ENCODE results near the gene ADSS1. TPM values are rescaled to one million over a fixed set of nuclear protein-coding genes. Genes with fewer than 3 reads are reported as not detected.

Gene ADSS1
- total and polyA plus RNA-seq, 9 donors = 31.3 to 78.5 (median 56.9) TPM

DNA sequence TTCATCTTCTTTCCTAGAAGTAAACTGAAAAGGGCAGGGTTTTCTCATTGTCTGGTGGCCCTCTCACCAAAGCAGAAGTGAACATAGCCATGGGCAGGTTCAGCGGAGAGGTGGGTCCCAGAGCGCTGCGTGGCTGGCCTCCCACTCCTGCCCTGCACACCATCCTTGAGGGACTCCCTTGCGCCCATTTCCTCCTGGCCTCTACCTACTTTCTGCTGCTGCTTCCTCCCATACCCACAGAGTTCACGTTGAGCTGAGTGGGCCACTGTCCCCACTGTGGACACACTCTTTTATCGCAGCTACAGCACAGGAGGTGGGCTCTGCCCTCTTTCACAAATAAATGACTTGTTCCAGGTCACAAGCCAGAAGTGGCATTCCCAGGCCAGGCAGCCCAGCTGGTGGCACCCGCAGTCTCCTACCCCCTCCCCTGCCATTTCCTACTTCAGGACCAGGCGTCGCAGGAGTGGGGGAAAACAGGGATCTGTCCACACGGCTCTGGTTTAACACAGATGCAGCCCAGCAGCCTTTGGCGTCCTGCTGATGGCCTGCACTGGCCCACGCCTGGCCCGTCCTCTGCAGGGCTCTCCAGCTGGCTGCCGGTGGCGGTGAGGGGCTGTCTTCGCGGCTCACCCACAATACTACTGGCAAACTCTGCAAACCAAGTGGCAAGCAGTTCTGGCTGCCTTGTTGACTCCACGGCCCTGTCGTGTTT is 33.8 kb downstream of the ADSS1 start:
- H3K27me3 ChIP-seq (ENCODE audit: control insufficient read depth, insufficient read depth, low read length) = no peaks in the 10 kb centered on the region
- 88% methylated on average over 19 of the region's 19 CpGs for WGBS (ENCODE audit: insufficient coverage)
- H3K9me3 ChIP-seq (replicated peaks; ENCODE audit: control insufficient read depth, low read depth, low read length) = no peaks in the 10 kb centered on the region
- no peak overlapping the region for H3K4me3 ChIP-seq (ENCODE audit: low read length)
- peaks cover 64% of the 10 kb centered on the region for H3K36me3 ChIP-seq (ENCODE audit: control insufficient read depth, insufficient read depth, low read length)
- H3K4me1 ChIP-seq (ENCODE audit: control insufficient read depth, insufficient read depth, low read length) = peaks cover 24% of the 10 kb centered on the region
- DNase-seq = no peak
- no peak overlapping the region for H3K27ac ChIP-seq (ENCODE audit: low read length)

DNA sequence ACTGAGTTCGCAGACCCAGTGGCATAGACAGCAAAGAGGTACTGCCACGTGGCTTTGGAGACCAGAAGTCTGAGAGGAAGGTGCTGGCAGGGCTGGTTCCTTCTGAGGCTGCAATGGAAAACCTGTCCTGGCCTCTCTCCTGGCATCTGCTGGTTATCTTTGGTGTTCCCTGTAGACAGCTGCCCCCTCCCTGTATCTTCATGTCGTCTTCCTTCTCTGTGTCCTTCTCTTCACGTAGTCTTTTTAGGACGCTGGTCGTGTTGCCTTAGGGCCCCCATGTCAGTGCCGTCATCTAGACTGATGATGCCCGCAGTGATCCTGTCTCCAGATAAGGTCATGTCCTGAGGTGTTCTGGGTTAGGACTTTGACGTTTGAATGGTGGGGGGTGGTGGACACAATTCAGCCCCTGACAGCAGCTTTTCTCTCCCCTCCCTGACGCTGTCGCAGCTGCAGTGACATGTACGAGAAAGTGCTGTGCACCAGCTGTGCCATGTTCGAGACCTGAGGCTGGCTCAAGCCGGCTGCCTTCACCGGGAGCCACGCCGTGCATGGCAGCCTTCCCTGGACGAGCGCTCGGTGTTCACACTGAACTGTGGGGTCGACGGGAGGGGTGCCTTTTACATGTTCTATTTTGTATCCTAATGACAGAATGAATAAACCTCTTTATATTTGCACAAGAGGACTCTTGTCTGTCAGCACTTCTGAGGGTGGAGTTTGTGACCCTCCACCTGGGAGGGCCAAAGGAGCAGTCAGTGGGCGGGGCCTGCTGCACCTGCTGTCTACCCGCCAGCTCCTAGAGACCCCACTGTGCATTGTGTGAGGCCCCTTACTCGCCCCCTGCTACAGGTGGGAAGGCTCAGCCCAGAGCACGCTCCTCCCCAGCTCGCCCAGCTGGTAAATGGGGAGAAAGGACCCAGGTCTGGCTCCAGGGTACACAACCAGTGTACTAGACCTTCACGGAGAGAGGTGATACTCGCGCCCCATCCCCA is 35.2 kb downstream of the ADSS1 start:
- DNase-seq = no peak
- Histone ChIP-seq H3K4me3 (ENCODE audit: low read length) (no peak overlapping the region), H3K9me3 (replicated peaks; ENCODE audit: control insufficient read depth, low read depth, low read length) (no peaks in the 10 kb centered on the region), H3K36me3 (ENCODE audit: control insufficient read depth, insufficient read depth, low read length) (peaks cover 64% of the 10 kb centered on the region), H3K27me3 (ENCODE audit: control insufficient read depth, insufficient read depth, low read length) (no peaks in the 10 kb centered on the region), H3K4me1 (ENCODE audit: control insufficient read depth, insufficient read depth, low read length) (peaks cover 16% of the 10 kb centered on the region), H3K27ac (ENCODE audit: low read length) (no peak overlapping the region)
- 86% methylated on average over 21 of the region's 30 CpGs for WGBS (ENCODE audit: insufficient coverage)

DNA sequence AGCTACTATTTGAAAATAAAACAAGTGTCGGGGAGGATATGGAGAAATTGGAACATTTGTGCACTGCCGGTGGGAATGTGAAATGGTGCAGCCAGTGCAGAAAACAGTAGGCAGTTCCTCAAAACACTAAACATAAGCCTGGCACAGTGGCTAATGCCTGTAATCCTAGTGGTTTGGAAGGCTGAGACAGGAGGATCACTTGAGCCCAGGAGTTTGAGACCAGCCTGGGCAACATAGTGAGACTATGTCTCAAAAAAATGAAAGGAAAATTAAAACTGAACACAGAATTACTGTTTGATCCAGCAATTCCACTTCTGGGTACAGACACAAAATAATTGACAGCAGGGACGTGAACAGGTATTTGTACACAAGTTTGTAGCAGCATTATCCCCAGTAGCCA is 41.5 kb downstream of the ADSS1 start:
- Histone ChIP-seq H3K4me3 (ENCODE audit: low read length) (no peak overlapping the region), H3K4me1 (ENCODE audit: control insufficient read depth, insufficient read depth, low read length) (peaks cover 16% of the 10 kb centered on the region), H3K27me3 (ENCODE audit: control insufficient read depth, insufficient read depth, low read length) (no peaks in the 10 kb centered on the region), H3K9me3 (replicated peaks; ENCODE audit: control insufficient read depth, low read depth, low read length) (no peaks in the 10 kb centered on the region), H3K27ac (ENCODE audit: low read length) (no peak overlapping the region), H3K36me3 (ENCODE audit: control insufficient read depth, insufficient read depth, low read length) (peaks cover 24% of the 10 kb centered on the region)
- WGBS (ENCODE audit: insufficient coverage) = no CpG with 5 or more reads among the region's 3 CpGs
- no peak for DNase-seq

DNA sequence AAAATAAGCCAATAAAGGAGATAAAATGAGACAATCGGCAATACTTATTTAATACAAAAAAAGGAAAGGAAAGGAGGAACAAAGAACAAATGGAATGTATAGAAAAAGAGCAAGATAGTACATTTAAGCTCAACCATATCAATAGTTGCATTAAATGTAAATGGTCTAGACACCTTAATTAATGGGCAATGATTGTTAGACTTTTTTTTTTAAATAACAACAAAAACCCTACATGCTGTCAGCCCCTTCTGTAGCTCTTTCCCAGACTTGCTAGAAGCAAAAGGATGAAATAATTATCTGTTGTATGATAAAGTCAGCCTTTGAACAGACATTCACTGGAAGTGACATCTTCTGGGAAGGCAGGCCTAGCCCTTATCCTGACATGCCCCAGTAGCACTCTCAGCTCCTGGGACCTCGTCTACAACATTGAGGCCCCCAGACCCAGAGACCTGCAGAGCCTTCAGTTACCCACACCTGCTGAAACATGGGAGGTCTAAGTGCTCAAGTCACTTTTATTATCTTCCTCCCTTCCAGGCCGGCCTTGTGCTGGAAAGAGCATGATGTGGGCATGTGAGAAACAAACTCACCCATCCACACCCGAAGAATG is 42.3 kb downstream of the ADSS1 start:
- Histone ChIP-seq H3K27ac (ENCODE audit: low read length) (no peak overlapping the region), H3K9me3 (replicated peaks; ENCODE audit: control insufficient read depth, low read depth, low read length) (peaks cover 4% of the 10 kb centered on the region), H3K27me3 (ENCODE audit: control insufficient read depth, insufficient read depth, low read length) (no peaks in the 10 kb centered on the region), H3K4me1 (ENCODE audit: control insufficient read depth, insufficient read depth, low read length) (peaks cover 16% of the 10 kb centered on the region), H3K36me3 (ENCODE audit: control insufficient read depth, insufficient read depth, low read length) (peaks cover 25% of the 10 kb centered on the region), H3K4me3 (ENCODE audit: low read length) (no peak overlapping the region)
- no peak for DNase-seq
- WGBS (ENCODE audit: insufficient coverage) = no CpG with 5 or more reads among the region's 4 CpGs

DNA sequence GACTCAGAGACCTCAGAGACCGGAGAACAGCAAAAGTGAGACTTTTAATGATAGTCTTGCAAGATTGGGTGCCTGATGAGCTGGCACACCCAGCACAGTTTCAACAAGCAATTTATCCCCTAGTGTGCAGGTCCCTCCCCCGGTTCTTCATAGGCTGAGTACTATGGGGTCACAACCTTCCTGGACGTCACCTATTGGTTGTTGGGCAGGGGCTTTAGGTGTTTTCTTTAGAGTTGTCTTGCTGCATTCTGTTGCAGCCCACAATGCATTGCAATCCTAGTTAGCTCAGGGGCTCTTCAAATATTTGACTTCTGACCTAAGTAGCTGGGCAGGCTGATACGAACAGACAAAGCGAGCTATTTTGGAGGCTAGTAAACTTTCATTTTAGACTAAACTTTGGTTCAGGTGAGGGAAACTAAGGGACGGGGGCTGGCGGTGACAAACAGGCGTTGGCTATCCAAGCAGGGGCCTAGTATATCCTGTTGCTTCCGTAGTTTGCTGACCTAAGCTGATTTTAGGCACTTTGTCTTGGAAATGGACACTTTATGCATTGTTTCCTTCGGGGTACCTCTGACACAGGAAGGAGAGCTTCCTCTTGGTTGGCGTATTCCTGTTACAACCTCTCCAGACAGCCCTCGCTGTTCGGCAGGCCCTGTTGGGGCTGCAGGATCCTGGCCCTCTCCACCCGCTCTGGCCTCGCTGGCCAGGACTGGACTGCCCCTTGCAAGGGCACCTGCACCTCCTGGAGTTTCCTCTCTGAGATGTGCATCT is 43.0 kb downstream of the ADSS1 start:
- Histone ChIP-seq H3K27ac (ENCODE audit: low read length) (peak overlapping the region; percentile 3), H3K27me3 (ENCODE audit: control insufficient read depth, insufficient read depth, low read length) (no peaks in the 10 kb centered on the region), H3K4me1 (ENCODE audit: control insufficient read depth, insufficient read depth, low read length) (peaks cover 16% of the 10 kb centered on the region), H3K4me3 (ENCODE audit: low read length) (no peak overlapping the region), H3K36me3 (ENCODE audit: control insufficient read depth, insufficient read depth, low read length) (peaks cover 29% of the 10 kb centered on the region), H3K9me3 (replicated peaks; ENCODE audit: control insufficient read depth, low read depth, low read length) (peaks cover 8% of the 10 kb centered on the region)
- WGBS (ENCODE audit: insufficient coverage) = 88% methylated on average over 10 of the region's 15 CpGs
- DNase-seq = no peak

DNA sequence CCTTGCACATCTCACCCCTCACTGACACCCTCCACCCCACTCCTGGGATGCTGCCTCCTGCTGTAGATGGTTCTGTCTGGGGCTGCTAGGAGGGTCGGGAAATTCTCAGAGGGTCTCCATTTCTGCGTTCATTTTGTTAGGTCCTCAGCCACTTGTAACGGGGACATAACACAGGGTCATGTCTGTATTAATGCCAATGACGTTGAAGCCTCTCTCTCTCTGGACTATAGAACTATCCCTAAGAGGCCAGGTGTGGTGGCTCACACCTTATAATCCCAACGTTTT is 43.5 kb downstream of the ADSS1 start:
- Histone ChIP-seq H3K36me3 (ENCODE audit: control insufficient read depth, insufficient read depth, low read length) (peaks cover 34% of the 10 kb centered on the region), H3K4me3 (ENCODE audit: low read length) (no peak overlapping the region), H3K27ac (ENCODE audit: low read length) (peak overlapping the region; percentile 3), H3K4me1 (ENCODE audit: control insufficient read depth, insufficient read depth, low read length) (peaks cover 16% of the 10 kb centered on the region), H3K9me3 (replicated peaks; ENCODE audit: control insufficient read depth, low read depth, low read length) (peaks cover 8% of the 10 kb centered on the region), H3K27me3 (ENCODE audit: control insufficient read depth, insufficient read depth, low read length) (no peaks in the 10 kb centered on the region)
- no peak for DNase-seq
- whole genome bisulfite sequencing (ENCODE audit: insufficient coverage) = 84% methylated on average over 5 of the region's 5 CpGs

DNA sequence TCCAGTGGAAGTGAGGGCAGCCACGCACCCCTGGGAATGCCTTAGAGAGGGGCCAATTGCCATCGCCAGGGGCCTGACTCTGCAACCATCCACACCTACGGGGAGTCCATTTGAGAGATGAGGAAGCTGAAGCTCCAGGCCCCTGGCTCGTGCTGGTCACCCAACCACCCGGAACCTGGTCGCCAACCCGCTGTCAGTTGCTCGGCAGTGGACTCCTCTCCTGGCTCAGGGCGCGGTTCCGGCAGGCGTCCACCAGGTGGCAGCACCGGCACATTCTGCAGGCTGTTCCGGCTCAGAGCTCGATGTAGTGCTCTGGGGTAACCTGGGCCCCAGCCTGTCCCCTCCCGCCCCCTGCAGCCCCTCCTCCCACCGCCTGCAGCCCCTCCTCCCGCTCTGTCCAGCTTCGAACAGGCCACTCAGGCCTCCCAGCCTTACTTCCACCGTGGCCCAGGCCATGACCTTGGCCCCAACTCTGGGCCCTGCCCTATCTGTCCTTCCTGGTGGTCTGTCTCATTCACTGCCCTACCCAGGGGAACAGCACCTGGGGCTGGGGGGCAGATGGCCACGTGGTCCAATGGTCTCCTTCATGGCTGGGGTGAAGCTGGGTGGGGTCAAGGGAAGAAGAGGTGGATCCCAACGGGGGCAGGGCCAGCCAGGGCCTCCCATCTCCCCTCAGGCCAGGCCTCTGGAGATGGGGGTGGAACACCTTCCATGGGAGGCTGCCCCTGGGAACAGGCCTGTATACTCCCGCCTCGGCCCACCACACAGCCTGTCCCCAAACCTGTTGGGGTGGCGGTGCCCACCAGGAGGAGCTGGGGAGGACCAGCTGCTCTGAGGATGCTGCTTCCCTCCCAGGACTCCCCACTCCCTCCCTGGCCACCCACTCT is 44.7 kb downstream of the ADSS1 start:
- DNase-seq = peak; percentile 90
- peaks cover 8% of the 10 kb centered on the region for H3K9me3 ChIP-seq (replicated peaks; ENCODE audit: control insufficient read depth, low read depth, low read length)
- H3K4me1 ChIP-seq (ENCODE audit: control insufficient read depth, insufficient read depth, low read length) = peaks cover 18% of the 10 kb centered on the region
- H3K27me3 ChIP-seq (ENCODE audit: control insufficient read depth, insufficient read depth, low read length) = no peaks in the 10 kb centered on the region
- peaks cover 45% of the 10 kb centered on the region for H3K36me3 ChIP-seq (ENCODE audit: control insufficient read depth, insufficient read depth, low read length)
- peak overlapping the region; percentile 55 for H3K27ac ChIP-seq (ENCODE audit: low read length)
- WGBS (ENCODE audit: insufficient coverage) = 4% methylated on average over 14 of the region's 25 CpGs
- H3K4me3 ChIP-seq (ENCODE audit: low read length) = no peak overlapping the region

DNA sequence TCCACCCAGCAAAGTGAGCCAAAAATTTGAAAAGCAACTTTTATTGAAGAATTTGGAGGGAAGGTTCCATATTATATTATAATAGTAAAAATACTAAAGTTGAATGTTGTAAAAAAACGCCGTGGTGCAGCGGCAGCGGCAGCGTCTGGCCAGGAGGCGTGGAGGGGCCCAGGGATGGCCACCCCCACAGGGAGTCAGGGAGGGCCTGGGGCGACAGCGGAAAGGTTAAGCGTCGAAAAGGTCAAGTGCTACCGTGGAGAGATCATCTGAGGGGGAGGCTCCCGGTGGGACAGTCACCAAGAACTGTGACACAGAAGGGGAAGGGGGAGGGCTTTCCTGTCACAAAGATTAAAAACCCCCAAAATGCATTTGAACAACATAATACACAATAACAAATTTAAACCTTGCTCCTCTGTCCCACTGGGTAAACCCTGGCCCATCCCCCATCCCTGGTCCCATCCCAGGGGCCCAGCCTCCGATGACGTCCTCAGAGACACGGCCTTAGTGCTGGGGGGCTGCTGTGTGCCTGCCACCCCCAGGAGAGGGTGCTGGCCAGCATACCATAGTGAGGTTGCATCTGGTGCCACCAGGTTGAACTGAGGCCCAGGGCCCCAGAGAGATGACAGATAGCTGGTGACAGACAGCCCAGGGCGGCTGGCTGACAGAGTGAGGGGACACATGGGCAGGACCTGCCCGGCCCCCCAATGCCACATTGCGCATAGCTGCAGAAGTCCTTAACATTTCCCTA is 45.5 kb downstream of the ADSS1 start:
- Histone ChIP-seq H3K9me3 (replicated peaks; ENCODE audit: control insufficient read depth, low read depth, low read length) (peaks cover 8% of the 10 kb centered on the region), H3K4me3 (ENCODE audit: low read length) (no peak overlapping the region), H3K27ac (ENCODE audit: low read length) (no peak overlapping the region), H3K4me1 (ENCODE audit: control insufficient read depth, insufficient read depth, low read length) (peaks cover 18% of the 10 kb centered on the region), H3K36me3 (ENCODE audit: control insufficient read depth, insufficient read depth, low read length) (peaks cover 52% of the 10 kb centered on the region), H3K27me3 (ENCODE audit: control insufficient read depth, insufficient read depth, low read length) (no peaks in the 10 kb centered on the region)
- WGBS (ENCODE audit: insufficient coverage) = 85% methylated on average over 12 of the region's 18 CpGs
- DNase-seq = no peak
